Tibial nerve (tissue), 4 donors: ENCODE data around the gene TDRD9.

Experiments used
- EP300 ChIP-seq, 2 donors: sonication (generic); formaldehyde crosslinking; IDR thresholded peaks; one replicate each; pipeline ENCODE4 v1.6.1; 2017; ENCODE audit warnings: antibody characterized with exemption in 2 of 2, mild to moderate bottlenecking in 1 of 2
- POLR2A ChIP-seq, 2 donors: fragments of 450-650 bp; IDR thresholded peaks; one replicate each; pipeline ENCODE4 v1.6.1; 2017; ENCODE audit warnings: antibody characterized with exemption in 2 of 2, mild to moderate bottlenecking in 2 of 2, moderate library complexity in 2 of 2
- TF ChIP-seq, protein P1 (sequence below), 5 experiments: fragments of 200-600 bp in 3 of 5; fragments of 450-650 bp in 2 of 5; sonication (generic) in 3 of 5; IDR thresholded peaks; one replicate each; pipeline ENCODE4 v1.5.1; 2016 to 2019; ENCODE audit warnings: antibody characterized with exemption in 5 of 5, mild to moderate bottlenecking in 3 of 5, moderate library complexity in 2 of 5

DNA sequence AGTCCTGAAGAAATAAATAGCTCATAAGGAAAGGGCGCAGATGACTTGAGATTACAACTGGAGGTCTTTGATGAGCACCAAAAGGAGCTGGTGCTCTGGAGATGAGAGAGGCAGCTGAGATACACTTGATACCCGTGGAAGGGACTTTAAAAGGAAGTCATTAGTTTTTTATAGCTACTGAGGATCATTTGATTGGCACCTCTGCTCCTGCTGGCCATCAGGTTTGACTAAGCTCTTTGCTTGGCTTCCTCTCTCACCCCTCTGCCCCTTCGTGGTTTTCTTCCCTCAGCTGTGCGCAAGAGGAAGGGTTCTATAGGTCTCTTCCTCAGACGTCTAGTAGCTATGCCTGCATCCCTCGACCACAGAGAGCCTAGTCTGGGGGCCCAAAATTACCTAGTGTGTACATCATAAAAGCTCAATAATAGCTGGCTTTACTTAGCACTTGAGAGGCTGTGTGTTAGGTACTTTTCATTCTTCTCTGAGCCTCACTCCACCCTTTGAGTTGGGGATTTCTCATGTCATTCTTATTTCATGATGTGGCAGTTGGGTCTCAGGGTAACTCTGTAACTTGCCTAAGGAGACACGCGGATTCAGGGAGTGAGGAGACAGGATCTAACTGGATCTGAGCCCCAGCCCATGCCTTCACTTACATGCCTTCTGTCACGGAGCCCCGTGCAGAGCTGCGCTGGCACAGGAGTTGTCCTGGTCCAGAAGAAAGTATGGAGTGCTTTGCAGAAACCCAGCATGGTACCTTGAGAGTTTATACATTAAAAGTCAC lies 88.8 kb downstream of the TDRD9 start:
- TF ChIP-seq POLR2A (IDR thresholded peaks at IDR 0.05) (no peak), EP300 (IDR thresholded peaks at IDR 0.05) (no peak)
- TF ChIP-seq, protein P1, sequence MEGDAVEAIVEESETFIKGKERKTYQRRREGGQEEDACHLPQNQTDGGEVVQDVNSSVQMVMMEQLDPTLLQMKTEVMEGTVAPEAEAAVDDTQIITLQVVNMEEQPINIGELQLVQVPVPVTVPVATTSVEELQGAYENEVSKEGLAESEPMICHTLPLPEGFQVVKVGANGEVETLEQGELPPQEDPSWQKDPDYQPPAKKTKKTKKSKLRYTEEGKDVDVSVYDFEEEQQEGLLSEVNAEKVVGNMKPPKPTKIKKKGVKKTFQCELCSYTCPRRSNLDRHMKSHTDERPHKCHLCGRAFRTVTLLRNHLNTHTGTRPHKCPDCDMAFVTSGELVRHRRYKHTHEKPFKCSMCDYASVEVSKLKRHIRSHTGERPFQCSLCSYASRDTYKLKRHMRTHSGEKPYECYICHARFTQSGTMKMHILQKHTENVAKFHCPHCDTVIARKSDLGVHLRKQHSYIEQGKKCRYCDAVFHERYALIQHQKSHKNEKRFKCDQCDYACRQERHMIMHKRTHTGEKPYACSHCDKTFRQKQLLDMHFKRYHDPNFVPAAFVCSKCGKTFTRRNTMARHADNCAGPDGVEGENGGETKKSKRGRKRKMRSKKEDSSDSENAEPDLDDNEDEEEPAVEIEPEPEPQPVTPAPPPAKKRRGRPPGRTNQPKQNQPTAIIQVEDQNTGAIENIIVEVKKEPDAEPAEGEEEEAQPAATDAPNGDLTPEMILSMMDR (IDR thresholded peaks at IDR 0.05), result no peak
